Endothelial cell (in vitro differentiated cells): ENCODE data around the gene NLGN1. TPM values are rescaled to one million over a fixed set of nuclear protein-coding genes. Genes with fewer than 3 reads are reported as not detected.

ENCODE experiments used
- DNase-seq: peaks from one replicate; pipeline ENCODE4 v3.0.0; 2021; ENCODE audit warnings: low spot score
- H3K27ac Mint-ChIP-seq: one replicate; pipeline ENCODE4 v1.8.0; 2021; ENCODE audit warnings: mixed read lengths, inconsistent platforms; ENCODE audit not compliant: unreplicated experiment
- H3K27me3 Mint-ChIP-seq: one replicate; pipeline ENCODE4 v1.8.0; 2021; ENCODE audit warnings: mild to moderate bottlenecking, moderate library complexity, mixed read lengths, inconsistent platforms; ENCODE audit not compliant: unreplicated experiment
- H3K36me3 Mint-ChIP-seq: one replicate; pipeline ENCODE4 v1.8.0; 2021; ENCODE audit warnings: mild to moderate bottlenecking, low read depth, mixed read lengths, inconsistent platforms; ENCODE audit not compliant: unreplicated experiment
- H3K4me1 Mint-ChIP-seq: one replicate; pipeline ENCODE4 v1.8.0; 2021; ENCODE audit warnings: mild to moderate bottlenecking, mixed read lengths, inconsistent platforms; ENCODE audit not compliant: unreplicated experiment
- H3K4me3 Mint-ChIP-seq: one replicate; pipeline ENCODE4 v1.8.0; 2021; ENCODE audit warnings: mild to moderate bottlenecking, mixed read lengths, inconsistent platforms; ENCODE audit not compliant: unreplicated experiment
- H3K9me3 Mint-ChIP-seq: one replicate; pipeline ENCODE4 v1.8.0; 2021; ENCODE audit warnings: mixed read lengths, inconsistent platforms; ENCODE audit not compliant: unreplicated experiment
- total RNA-seq: library from RNA; stranded (reverse); fragmentation: NEBNext Ultra II Directional; extraction: Animal tissue kit (Norgen Biotek cat#: 25700); gene quantifications from one replicate; pipeline ENCODE4 v1.2.1, GENCODE V29; 2021; ENCODE audit not compliant: unreplicated experiment
- TF ChIP-seq, protein P1 (sequence below): fragments of 200-600 bp; sonication (generic); IDR thresholded peaks from one replicate; pipeline ENCODE4 v1.5.0; 2021; ENCODE audit warnings: antibody characterized with exemption; ENCODE audit not compliant: unreplicated experiment

Gene NLGN1
- total RNA-seq, 1 donor from 2014 or later, result 27.6 TPM

DNA sequence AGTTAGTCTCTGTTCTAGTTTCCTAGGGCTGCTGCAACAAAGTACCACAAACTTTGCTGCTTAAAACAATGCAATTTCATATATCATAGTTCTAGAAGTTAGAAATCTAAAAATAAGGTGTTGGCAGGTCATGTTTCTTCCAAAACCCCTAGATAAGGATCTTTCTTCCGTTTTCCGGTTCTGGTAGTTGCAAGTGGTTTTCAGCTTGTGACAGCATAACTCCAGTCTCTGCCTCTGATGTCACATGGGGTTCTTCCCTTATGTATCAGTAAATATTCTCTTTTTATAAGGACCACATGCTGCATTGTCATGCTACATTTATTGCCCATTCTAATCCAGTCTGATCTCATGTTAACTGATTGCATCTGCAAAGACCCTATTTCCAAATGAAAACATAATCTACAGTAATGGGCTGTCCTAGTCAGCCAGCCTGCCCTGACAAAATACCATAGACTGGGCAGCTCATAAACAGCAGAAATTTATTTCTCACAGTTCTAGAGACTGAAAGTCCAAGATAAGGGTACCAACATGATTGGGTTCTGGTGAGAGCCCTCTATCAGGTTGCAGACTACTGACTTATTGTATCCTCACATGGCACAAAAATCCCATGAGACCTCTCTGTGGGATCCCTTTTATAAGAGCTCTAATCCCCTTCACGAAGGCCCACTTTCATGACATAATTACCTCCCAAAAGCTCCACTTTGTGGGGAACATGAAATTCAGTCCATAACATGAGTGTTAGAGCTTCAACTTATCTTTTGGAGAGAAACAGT is 819.6 kb downstream of the NLGN1 start:
- no peak overlapping the region for H3K4me3 Mint-ChIP-seq
- no peaks in the 10 kb centered on the region for H3K9me3 Mint-ChIP-seq
- no peak for DNase-seq

DNA sequence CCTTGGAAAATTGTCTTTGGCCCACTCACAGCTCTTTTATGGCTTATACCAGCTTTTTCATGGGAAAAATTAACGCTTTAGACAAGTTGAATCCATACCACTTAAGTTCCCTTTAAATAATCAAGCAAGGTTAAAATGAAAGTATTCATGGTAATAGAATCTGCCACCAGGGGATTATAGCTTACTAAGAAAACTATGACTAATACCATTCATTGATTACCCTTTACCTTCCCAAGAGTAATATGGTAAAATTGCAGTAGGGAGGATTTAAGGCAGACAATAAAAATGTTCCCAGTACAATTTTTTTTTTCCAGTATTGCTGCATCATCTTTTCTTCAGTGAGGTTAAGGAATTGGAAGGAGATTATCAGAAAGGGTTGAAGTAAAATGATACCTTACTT is 820.5 kb downstream of the NLGN1 start:
- no peaks in the 10 kb centered on the region for H3K9me3 Mint-ChIP-seq
- no peak overlapping the region for H3K4me3 Mint-ChIP-seq
- no peak overlapping the region for H3K27ac Mint-ChIP-seq
- DNase-seq, result no peak
- peaks cover 2% of the 10 kb centered on the region for H3K27me3 Mint-ChIP-seq
- no peaks in the 10 kb centered on the region for H3K36me3 Mint-ChIP-seq
- H3K4me1 Mint-ChIP-seq, result no peaks in the 10 kb centered on the region
- TF ChIP-seq, protein P1, sequence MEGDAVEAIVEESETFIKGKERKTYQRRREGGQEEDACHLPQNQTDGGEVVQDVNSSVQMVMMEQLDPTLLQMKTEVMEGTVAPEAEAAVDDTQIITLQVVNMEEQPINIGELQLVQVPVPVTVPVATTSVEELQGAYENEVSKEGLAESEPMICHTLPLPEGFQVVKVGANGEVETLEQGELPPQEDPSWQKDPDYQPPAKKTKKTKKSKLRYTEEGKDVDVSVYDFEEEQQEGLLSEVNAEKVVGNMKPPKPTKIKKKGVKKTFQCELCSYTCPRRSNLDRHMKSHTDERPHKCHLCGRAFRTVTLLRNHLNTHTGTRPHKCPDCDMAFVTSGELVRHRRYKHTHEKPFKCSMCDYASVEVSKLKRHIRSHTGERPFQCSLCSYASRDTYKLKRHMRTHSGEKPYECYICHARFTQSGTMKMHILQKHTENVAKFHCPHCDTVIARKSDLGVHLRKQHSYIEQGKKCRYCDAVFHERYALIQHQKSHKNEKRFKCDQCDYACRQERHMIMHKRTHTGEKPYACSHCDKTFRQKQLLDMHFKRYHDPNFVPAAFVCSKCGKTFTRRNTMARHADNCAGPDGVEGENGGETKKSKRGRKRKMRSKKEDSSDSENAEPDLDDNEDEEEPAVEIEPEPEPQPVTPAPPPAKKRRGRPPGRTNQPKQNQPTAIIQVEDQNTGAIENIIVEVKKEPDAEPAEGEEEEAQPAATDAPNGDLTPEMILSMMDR, result no peak

More for the DNA sequence above, 819.6 kb downstream of the NLGN1 start:
- TF ChIP-seq, protein P1, result no peak
- no peak overlapping the region for H3K27ac Mint-ChIP-seq
- H3K36me3 Mint-ChIP-seq, result no peaks in the 10 kb centered on the region
- H3K27me3 Mint-ChIP-seq, result peaks cover 2% of the 10 kb centered on the region
- H3K4me1 Mint-ChIP-seq, result no peaks in the 10 kb centered on the region

DNA sequence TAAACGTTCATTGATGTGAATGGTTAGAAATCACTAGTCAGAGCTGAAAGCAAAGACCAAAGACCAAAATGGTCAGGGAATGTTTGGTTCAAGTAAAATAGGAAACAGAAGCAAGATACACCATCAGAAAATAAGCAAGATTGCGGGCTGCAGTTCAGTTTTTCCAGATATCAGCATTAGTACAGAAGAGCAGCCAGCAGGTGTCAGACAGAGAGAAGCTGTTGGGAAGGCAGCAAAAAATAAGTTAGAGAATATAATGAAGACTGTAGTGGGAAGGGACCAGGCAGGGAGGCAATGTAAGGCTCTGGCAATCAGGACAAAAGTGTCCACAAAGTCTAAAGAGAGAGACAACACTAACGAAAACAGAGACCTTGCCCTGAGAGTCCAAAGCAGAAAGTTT is 822.2 kb downstream of the NLGN1 start:
- Mint-ChIP-seq H3K9me3 (no peaks in the 10 kb centered on the region), H3K27ac (no peak overlapping the region), H3K27me3 (peaks cover 2% of the 10 kb centered on the region), H3K4me1 (no peaks in the 10 kb centered on the region), H3K36me3 (no peaks in the 10 kb centered on the region), H3K4me3 (no peak overlapping the region)
- no peak for DNase-seq
- TF ChIP-seq, protein P1, result no peak

DNA sequence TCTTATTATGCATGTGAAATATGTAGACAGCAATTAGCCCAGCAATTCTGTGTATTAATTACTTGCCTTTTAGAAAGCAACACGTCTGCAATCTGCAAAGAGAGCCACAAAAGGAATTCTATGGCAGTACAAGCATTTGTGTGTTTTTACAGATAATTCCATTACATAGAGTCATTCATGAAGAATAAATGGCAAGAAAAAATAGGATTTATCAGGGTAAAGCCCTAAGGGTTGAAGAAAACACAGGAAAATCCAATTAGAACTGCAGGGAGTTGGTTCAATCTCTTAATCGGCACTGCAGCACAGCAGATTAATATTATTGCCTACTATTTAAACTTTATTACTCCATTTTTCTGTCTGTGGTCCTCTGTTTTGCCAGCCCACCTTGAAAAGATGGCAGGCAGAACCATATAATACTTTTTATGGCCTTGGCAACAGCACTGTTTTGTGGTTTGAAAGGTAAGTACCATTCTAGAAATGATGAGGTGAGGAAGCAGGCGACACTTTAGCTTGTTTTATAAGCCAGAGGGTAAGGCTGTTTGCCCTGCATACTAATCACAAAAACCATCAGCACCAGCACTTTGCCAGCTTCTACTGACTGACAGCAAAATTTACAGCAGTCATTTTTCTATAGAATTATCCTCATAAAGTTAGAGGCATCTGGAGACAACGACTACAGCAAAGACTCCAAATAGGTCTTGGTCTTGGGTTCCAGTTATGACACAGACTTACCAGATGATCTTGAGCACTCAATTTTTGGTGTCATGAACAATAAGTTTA is 823.4 kb downstream of the NLGN1 start:
- no peaks in the 10 kb centered on the region for H3K36me3 Mint-ChIP-seq
- no peak overlapping the region for H3K4me3 Mint-ChIP-seq
- DNase-seq, result no peak
- no peaks in the 10 kb centered on the region for H3K4me1 Mint-ChIP-seq
- no peak overlapping the region for H3K27ac Mint-ChIP-seq
- TF ChIP-seq, protein P1, result no peak
- no peaks in the 10 kb centered on the region for H3K9me3 Mint-ChIP-seq
- peaks cover 2% of the 10 kb centered on the region for H3K27me3 Mint-ChIP-seq

DNA sequence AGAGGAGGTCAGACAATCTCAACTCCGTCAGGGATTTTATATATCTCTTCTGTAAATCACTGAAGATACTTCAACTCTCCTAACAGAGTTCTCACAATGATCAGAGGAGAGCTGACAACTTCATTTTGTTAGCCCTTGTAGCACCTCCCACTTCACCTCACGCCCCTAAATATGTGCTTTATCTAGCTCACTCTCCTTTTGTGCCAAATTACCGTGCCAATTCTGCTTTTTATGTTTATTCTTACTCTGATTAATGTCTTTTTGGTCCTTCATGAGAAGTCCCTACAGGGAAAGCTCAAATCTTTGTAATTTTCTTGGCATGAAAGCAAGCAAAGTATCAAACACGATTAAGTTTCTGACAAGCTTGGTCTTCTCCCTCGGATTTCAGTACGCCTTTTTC is 825.5 kb downstream of the NLGN1 start:
- DNase-seq, result no peak
- Mint-ChIP-seq H3K27me3 (peaks cover 2% of the 10 kb centered on the region), H3K36me3 (no peaks in the 10 kb centered on the region), H3K4me1 (no peaks in the 10 kb centered on the region), H3K27ac (no peak overlapping the region), H3K4me3 (no peak overlapping the region), H3K9me3 (no peaks in the 10 kb centered on the region)
- TF ChIP-seq, protein P1, result no peak
